ENCODE measurements around the gene THBS1.

THBS1 gene

GRCh38 chr15:39613861-39614260 lies 33.0 kb downstream of the THBS1 start:
- TF ChIP-seq PATZ1 (CRISPR knock-in tag; IDR thresholded peaks at IDR 0.05; ENCODE audit: borderline replicate concordance) (no peak), ZNF565 (CRISPR knock-in tag; conservative IDR thresholded peaks at IDR 0.05; ENCODE audit: low read depth) (no peak), SNAI2 (CRISPR knock-in tag; IDR thresholded peaks at IDR 0.05) (no peak), ZFP30 (CRISPR knock-in tag; IDR thresholded peaks at IDR 0.05) (no peak), PPARA (CRISPR knock-in tag; IDR thresholded peaks at IDR 0.05; ENCODE audit: borderline replicate concordance) (no peak), CSRNP3 (CRISPR knock-in tag; IDR thresholded peaks at IDR 0.05) (no peak), RARB (CRISPR knock-in tag; IDR thresholded peaks at IDR 0.05) (no peak), TSHZ2 (CRISPR knock-in tag; IDR thresholded peaks at IDR 0.05) (no peak), TCF4 (CRISPR knock-in tag; IDR thresholded peaks at IDR 0.05; ENCODE audit: borderline replicate concordance) (no peak), POU6F1 (CRISPR knock-in tag; IDR thresholded peaks at IDR 0.05; ENCODE audit: borderline replicate concordance, low read depth) (no peak), ZFP3 (CRISPR knock-in tag; IDR thresholded peaks at IDR 0.05) (no peak), ESRRG (CRISPR knock-in tag; IDR thresholded peaks at IDR 0.05) (no peak), TOX (CRISPR knock-in tag; IDR thresholded peaks at IDR 0.05; ENCODE audit: borderline replicate concordance) (no peak), ZNF70 (CRISPR knock-in tag; IDR thresholded peaks at IDR 0.05) (no peak)
- no peak for ATAC-seq

- no peak for ATAC-seq
- TF ChIP-seq RARB (CRISPR knock-in tag; IDR thresholded peaks at IDR 0.05), result no peak
- no peak for TF ChIP-seq ESRRG (CRISPR knock-in tag; IDR thresholded peaks at IDR 0.05)
- no peak for TF ChIP-seq ZNF70 (CRISPR knock-in tag; IDR thresholded peaks at IDR 0.05)
- TF ChIP-seq OSR1 (CRISPR knock-in tag; IDR thresholded peaks at IDR 0.05), result no peak
- no peak for TF ChIP-seq TSHZ2 (CRISPR knock-in tag; IDR thresholded peaks at IDR 0.05)
- TF ChIP-seq ZNF565 (CRISPR knock-in tag; conservative IDR thresholded peaks at IDR 0.05; ENCODE audit: low read depth), result no peak
- no peak for TF ChIP-seq ZFP30 (CRISPR knock-in tag; IDR thresholded peaks at IDR 0.05)
- TF ChIP-seq GLIS3 (CRISPR knock-in tag; IDR thresholded peaks at IDR 0.05), result no peak
- TF ChIP-seq PATZ1 (CRISPR knock-in tag; IDR thresholded peaks at IDR 0.05; ENCODE audit: borderline replicate concordance), result no peak
These were observed 36.0 kb downstream of the THBS1 start for GRCh38 chr15:39616731-39617455.

Data from SK-N-SH treated with all-trans-retinoic acid at 6 μM for 48 hours (cell line).